ENCODE measurements around the gene TGM3.

Gene TGM3

GRCh38 chr20:2311329-2311728 lies 15.5 kb downstream of the TGM3 start:
- DNase-seq: no peak

GRCh38 chr20:2312876-2313275 lies 17.1 kb downstream of the TGM3 start:
- no peak for DNase-seq

GRCh38 chr20:2313316-2313715 lies 17.5 kb downstream of the TGM3 start:
- DNase-seq: no peak

- no peak for DNase-seq
Measured at GRCh38 chr20:2314759-2315439, 19.1 kb downstream of the TGM3 start.

- DNase-seq: no peak
Measured at GRCh38 chr20:2315440-2315778, 19.6 kb downstream of the TGM3 start.

- DNase-seq: no peak
Measured at GRCh38 chr20:2316847-2317495, 21.2 kb downstream of the TGM3 start.

- no peak for DNase-seq
Measured at GRCh38 chr20:2320813-2321658, 25.2 kb downstream of the TGM3 start.

- no peak for DNase-seq
Measured at GRCh38 chr20:2323051-2323450, 27.2 kb downstream of the TGM3 start.

GRCh38 chr20:2326046-2326445 lies 30.2 kb downstream of the TGM3 start:
- DNase-seq: no peak

- no peak for DNase-seq
Measured at GRCh38 chr20:2327620-2328555, 32.1 kb downstream of the TGM3 start.

GRCh38 chr20:2329286-2329685 lies 33.5 kb downstream of the TGM3 start:
- no peak for DNase-seq

- DNase-seq: no peak
Measured at GRCh38 chr20:2330090-2330695, 34.4 kb downstream of the TGM3 start.

GRCh38 chr20:2331106-2331505 lies 35.3 kb downstream of the TGM3 start:
- DNase-seq: no peak

- no peak for DNase-seq
Measured at GRCh38 chr20:2331901-2332565, 36.2 kb downstream of the TGM3 start.

- DNase-seq: no peak
Measured at GRCh38 chr20:2332711-2333110, 36.9 kb downstream of the TGM3 start.

- DNase-seq: no peak
Measured at GRCh38 chr20:2333821-2334220, 38.0 kb downstream of the TGM3 start.

GRCh38 chr20:2335096-2335870 lies 39.5 kb downstream of the TGM3 start:
- no peak for DNase-seq

- no peak for DNase-seq
Measured at GRCh38 chr20:2336471-2336870, 40.7 kb downstream of the TGM3 start.

- DNase-seq: no peak
Measured at GRCh38 chr20:2337142-2337541, 41.3 kb downstream of the TGM3 start.

- DNase-seq: no peak
Measured at GRCh38 chr20:2338411-2339066, 42.7 kb downstream of the TGM3 start.
